Measurements from ENCODE around the gene C8B.

Gene C8B

GRCh38 chr1:56881417-56881816 lies 84.4 kb downstream of the C8B start:
- Histone ChIP-seq H3K4me1 (ENCODE audit: insufficient read depth, low read length) (no peaks in the 10 kb centered on the region), H3K4me3 (ENCODE audit: low read length) (no peak overlapping the region), H3K9me3 (ENCODE audit: insufficient read depth, low read depth, low read length) (no peaks in the 10 kb centered on the region), H3K9ac (ENCODE audit: low read depth, low read length) (no peak overlapping the region), H3K27ac (ENCODE audit: low read length) (no peak overlapping the region), H3K36me3 (ENCODE audit: insufficient read depth, low read depth, low read length) (no peaks in the 10 kb centered on the region), H3K27me3 (ENCODE audit: insufficient read depth, low read length) (no peaks in the 10 kb centered on the region; the same call in 1 of the 2 replicates)

DNA sequence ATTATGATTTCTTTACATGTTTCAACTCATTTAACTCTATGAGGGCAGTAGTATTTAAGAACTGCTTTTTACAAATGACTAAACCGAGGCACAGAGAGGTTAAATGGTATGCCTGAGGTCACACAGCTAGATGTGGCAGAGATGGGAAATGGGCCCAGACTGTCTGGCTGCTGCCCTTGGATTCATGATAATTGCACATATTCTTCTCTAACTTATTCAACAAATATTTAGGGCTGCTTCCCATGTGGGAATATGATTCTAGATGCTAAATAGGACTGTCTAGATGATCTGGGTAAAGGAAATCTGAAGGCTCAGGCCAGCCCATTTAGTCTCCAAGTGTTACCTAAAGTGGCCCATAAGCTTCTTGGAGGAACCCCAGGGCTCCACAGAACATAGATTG lies 85.0 kb downstream of the C8B start:
- Histone ChIP-seq H3K27ac (ENCODE audit: low read length) (no peak overlapping the region), H3K4me3 (ENCODE audit: low read length) (no peak overlapping the region), H3K9ac (ENCODE audit: low read depth, low read length) (no peak overlapping the region), H3K27me3 (ENCODE audit: insufficient read depth, low read length) (no peaks in the 10 kb centered on the region; the same call in 1 of the 2 replicates), H3K36me3 (ENCODE audit: insufficient read depth, low read depth, low read length) (no peaks in the 10 kb centered on the region), H3K4me1 (ENCODE audit: insufficient read depth, low read length) (no peaks in the 10 kb centered on the region), H3K9me3 (ENCODE audit: insufficient read depth, low read depth, low read length) (no peaks in the 10 kb centered on the region)
